Activated CD8-positive, alpha-beta memory T cell treated with anti-CD3 and anti-CD28 coated beads for 36 hours (primary cell): ENCODE results near the gene BEST4. TPM values are rescaled to one million over a fixed set of nuclear protein-coding genes. Genes with fewer than 3 reads are reported as not detected.
"Not testable (repeated sequence)": the region's sequence is repeated elsewhere in the genome, so short reads cannot be mapped to it uniquely, and the experiment has no call there.

Source experiments
- CTCF ChIA-PET: fragments of 350-600 bp; sonication (Branson Sonifier 250); formaldehyde crosslinking; loops from one replicate; lab custom pipeline; 2021; ENCODE audit warnings: antibody characterized with exemption; lab: Charles Lee
- POLR2A ChIA-PET: fragments of 350-600 bp; sonication (Branson Sonifier 250); formaldehyde crosslinking; loops from one replicate; lab custom pipeline; 2021; ENCODE audit warnings: antibody characterized with exemption; lab: Charles Lee
- total RNA-seq, 2 experiments: library from RNA; stranded (reverse); gene quantifications; one replicate each; pipeline ENCODE4 v1.2.3, GENCODE V29; 2021

Gene BEST4
- total RNA-seq, 2 experiments from 2014 or later: 1.1 to 1.3 TPM

DNA sequence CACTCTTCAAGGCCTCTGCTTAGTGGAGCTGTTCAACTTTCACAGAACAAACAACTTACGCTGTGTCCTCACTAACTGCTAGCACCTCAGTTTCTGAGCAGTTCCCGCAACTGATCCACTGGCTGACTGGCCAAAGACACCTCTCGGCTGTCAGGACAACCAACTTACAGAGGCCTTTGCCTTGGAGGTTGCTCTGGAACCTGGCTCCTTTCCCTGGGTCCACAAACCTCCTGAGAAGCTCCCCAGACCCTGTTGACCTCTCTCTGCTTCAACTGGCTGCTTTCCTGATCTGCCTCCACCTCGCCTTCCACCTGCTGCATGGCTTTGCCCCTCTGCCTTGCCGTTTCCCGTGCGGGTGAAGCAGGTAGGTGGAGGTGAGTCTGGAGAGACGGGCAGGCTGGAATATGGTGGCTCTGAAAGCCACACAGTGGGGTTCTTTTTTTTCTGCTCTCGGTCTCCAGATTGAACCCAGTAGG is 33.3 kb upstream of the BEST4 start:
- POLR2A ChIA-PET: interaction anchor here (1.1 to 3.1 kb wide), 8 partner anchors 10 to 99 kb away, joined by 4 to 33 read pairs (median 5); partner anchors contain the start of genes PLK3, RNU5D-1 and RPS8
- CTCF ChIA-PET: interaction anchor here (1.1 to 2.6 kb wide), 6 partner anchors 10 to 193 kb away, joined by 3 to 10 read pairs (median 4); no protein-coding TSS in a partner anchor

GRCh38 chr1:44820328-44821239 is 32.6 kb upstream of the BEST4 start:
- CTCF ChIA-PET: interaction anchor here (1.1 to 2.6 kb wide), 8 partner anchors 11 to 102 kb away, joined by 3 to 24 read pairs (median 6); partner anchors contain the start of genes BTBD19 and PLK3
- POLR2A ChIA-PET: interaction anchor here (0.6 to 3.1 kb wide), 9 partner anchors 10 to 99 kb away, joined by 5 to 33 read pairs (median 5); partner anchors contain the start of genes PLK3, RNU5D-1 and RPS8

DNA sequence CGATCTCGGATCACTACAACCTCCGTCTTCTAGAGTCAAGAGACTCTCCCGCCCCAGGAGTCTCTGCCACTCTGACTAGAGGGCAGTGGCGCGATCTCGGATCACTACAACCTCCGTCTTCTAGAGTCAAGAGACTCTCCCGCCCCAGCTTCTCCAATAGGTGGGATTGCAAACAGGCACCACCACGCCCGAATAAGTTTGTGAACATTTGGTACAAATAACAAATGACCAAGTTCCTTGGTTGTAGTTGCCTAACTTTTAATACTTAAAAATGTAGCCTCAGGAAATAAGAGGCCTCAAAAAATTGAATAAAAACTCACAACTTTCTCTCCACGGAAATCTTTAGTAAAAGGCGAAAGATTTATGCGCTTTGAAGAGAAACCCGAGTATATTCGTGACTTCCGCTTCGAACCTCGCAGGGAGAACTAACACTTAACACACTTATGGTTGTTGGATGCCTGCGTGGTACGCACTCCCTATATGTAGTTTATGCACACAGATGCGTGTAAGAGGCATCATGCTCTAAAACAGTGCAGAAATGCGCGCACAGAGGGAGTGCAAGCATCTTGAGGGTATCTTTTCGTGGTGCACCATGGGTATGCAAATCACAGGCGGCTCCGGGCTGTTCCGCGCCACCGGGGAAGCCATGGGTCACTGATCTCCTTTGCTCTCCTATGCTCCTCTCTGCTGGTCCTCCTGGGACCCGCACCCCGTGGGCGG is 31.8 kb upstream of the BEST4 start:
- ChIA-PET POLR2A (interaction anchor here (0.5 to 3.5 kb wide), 24 partner anchors 9 to 484 kb away, joined by 3 to 68 read pairs (median 5); partner anchors contain the start of genes BEST4, BTBD19, DYNLT4 and PLK3), CTCF (interaction anchor here (0.6 to 2.4 kb wide), 10 partner anchors 11 to 242 kb away, joined by 3 to 24 read pairs (median 4); partner anchors contain the start of genes BTBD19 and PLK3)

- CTCF ChIA-PET: interaction anchor here (0.6 to 2.4 kb wide), 8 partner anchors 10 to 243 kb away, joined by 3 to 24 read pairs (median 4); partner anchors contain the start of genes BTBD19 and PLK3
- POLR2A ChIA-PET: interaction anchor here (0.5 to 3.5 kb wide), 18 partner anchors 8 to 484 kb away, joined by 3 to 68 read pairs (median 5); partner anchors contain the start of genes BEST4, BTBD19, DYNLT4 and PLK3
Observed at GRCh38 chr1:44819196-44819607, 31.2 kb upstream of the BEST4 start.

- ChIA-PET POLR2A (interaction anchor here (0.7 to 3.5 kb wide), 4 partner anchors 10 to 87 kb away, joined by 3 to 68 read pairs (median 27); partner anchors contain the start of genes BTBD19, DYNLT4, PLK3 and RNU5D-1), CTCF (interaction anchor here (0.9 to 2.4 kb wide), 5 partner anchors 14 to 32 kb away, joined by 3 to 10 read pairs (median 3); partner anchors contain the start of gene PLK3)
Observed at GRCh38 chr1:44817771-44818495, 30.0 kb upstream of the BEST4 start.

DNA sequence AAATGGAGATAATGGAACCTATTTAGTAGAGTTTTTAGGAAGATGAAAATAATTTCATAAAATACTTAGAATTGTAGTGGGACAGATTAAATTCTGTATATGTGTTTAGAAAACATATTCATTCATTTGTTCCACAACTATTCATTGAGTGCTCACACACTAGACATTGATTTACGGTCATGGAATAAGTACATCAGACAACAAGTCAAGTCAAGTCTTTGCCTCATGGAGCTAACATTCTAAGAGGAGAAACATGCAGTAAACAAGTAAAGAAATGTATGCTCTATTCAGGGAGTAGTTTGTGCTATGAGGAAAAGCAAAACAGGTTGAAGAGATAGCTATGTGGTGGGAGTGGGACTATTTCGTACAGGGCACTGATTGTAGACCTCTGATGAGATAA is 29.3 kb upstream of the BEST4 start:
- POLR2A ChIA-PET: interaction anchor here (0.5 to 3.5 kb wide), 4 partner anchors 10 to 87 kb away, joined by 3 to 68 read pairs (median 27); partner anchors contain the start of genes BTBD19, DYNLT4, PLK3 and RNU5D-1
- CTCF ChIA-PET: interaction anchor here (0.9 to 2.0 kb wide), 4 partner anchors 14 to 31 kb away, joined by 3 to 9 read pairs (median 3); no protein-coding TSS in a partner anchor

DNA sequence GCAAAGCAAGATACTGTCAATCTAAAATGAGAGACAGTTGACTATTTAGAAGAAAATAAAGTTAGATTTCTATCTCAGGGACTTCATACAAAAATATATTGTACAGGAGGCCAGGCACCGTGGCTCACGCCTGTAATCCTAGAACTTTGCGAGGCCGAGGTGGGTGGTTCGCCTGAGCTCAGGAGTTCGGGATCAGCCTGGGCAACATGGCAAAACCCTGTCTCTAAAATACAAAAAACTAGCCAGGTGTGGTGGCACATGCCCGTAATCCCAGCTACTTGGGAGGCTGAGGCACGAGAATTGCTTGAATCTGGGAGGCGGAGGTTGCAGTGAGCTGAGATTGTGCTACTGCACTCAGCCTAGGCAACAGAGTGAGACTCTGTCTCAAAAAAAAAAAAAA is 28.0 kb upstream of the BEST4 start:
- CTCF ChIA-PET: interaction anchor here (0.7 to 0.8 kb wide), 2 partner anchors 17 to 20 kb away, joined by 3 to 4 read pairs; no protein-coding TSS in a partner anchor
- POLR2A ChIA-PET: not testable (repeated sequence)

GRCh38 chr1:44812822-44813543 is 25.0 kb upstream of the BEST4 start:
- ChIA-PET POLR2A (interaction anchor here (0.5 to 3.7 kb wide), 7 partner anchors 12 to 199 kb away, joined by 3 to 21 read pairs (median 9); partner anchors contain the start of genes PLK3, RNU5D-1, RPS8 and UROD), CTCF (interaction anchor here (0.9 to 4.1 kb wide), 3 partner anchors 13 to 82 kb away, joined by 3 to 24 read pairs (median 6); partner anchors contain the start of genes PLK3 and RNU5D-1)

GRCh38 chr1:44811234-44811633 is 23.3 kb upstream of the BEST4 start:
- ChIA-PET POLR2A (interaction anchor here (0.6 to 3.7 kb wide), 3 partner anchors 8 to 88 kb away, joined by 3 to 21 read pairs (median 5); partner anchors contain the start of gene PLK3), CTCF (interaction anchor here (0.6 to 4.1 kb wide), 3 partner anchors 12 to 23 kb away, joined by 3 to 24 read pairs (median 6); partner anchors contain the start of genes BEST4 and PLK3)

DNA sequence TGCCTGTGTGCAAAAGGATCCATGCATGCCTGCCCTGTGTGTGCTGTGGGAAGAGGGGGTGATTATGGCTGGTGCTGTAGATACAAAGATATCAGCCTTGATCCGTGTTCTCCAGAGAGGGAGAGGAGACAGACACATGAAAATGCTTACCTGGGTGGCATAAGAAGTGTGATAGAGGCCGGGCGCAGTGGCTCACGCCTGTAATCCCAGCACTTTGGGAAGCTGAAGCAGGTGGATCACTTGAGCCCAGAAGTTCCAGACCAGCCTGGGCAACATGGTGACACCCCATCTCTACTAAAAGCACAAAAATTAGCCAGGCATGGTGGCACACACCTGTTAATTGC is 22.8 kb upstream of the BEST4 start:
- ChIA-PET POLR2A (interaction anchor here (0.6 to 3.7 kb wide), 4 partner anchors 8 to 87 kb away, joined by 3 to 95 read pairs (median 13); partner anchors contain the start of gene PLK3), CTCF (interaction anchor here (0.6 to 4.1 kb wide), 5 partner anchors 9 to 682 kb away, joined by 3 to 24 read pairs (median 7); partner anchors contain the start of genes BEST4 and PLK3)

DNA sequence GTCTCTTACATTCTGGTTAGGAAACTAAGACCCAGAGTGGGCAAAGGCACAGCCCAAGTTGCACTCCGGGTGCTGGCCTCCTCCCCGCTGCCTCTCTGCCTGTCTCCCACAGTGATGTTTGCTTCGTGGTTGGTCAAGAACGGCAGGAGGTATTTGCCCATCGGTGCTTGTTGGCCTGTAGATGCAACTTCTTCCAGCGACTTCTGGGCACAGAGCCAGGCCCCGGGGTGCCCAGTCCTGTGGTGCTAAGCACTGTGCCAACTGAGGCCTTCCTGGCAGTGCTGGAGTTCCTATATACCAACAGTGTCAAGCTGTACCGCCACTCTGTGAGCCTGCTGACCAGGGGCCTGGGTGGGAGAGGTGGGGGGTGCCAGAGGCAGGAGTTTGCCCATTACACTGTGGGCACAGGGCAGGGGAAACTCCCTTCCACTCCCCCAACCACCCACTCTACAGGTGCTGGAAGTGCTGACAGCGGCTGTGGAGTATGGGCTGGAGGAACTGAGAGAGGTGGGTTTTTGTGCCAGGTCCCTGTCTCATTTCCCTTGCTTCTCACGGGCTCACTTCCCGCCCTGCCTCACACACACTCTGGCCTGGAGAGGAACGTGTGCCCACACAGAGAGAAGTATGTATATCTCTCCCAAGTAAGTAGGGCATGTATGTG is 22.3 kb upstream of the BEST4 start:
- CTCF ChIA-PET: interaction anchor here (0.6 to 3.4 kb wide), 6 partner anchors 9 to 682 kb away, joined by 3 to 27 read pairs (median 8); partner anchors contain the start of genes PLK3 and RNU5D-1
- POLR2A ChIA-PET: interaction anchor here (1.2 to 5.2 kb wide), 13 partner anchors 8 to 201 kb away, joined by 4 to 95 read pairs (median 11); partner anchors contain the start of genes HECTD3, PLK3, RNU5D-1 and RPS8

GRCh38 chr1:44808938-44809917 is 21.3 kb upstream of the BEST4 start:
- ChIA-PET POLR2A (interaction anchor here (1.2 to 5.2 kb wide), 12 partner anchors 9 to 202 kb away, joined by 4 to 95 read pairs (median 15); partner anchors contain the start of genes HECTD3, PLK3, RNU5D-1 and RPS8), CTCF (interaction anchor here (0.5 to 3.4 kb wide), 9 partner anchors 9 to 157 kb away, joined by 3 to 27 read pairs (median 7); partner anchors contain the start of genes PLK3 and RNU5D-1)

DNA sequence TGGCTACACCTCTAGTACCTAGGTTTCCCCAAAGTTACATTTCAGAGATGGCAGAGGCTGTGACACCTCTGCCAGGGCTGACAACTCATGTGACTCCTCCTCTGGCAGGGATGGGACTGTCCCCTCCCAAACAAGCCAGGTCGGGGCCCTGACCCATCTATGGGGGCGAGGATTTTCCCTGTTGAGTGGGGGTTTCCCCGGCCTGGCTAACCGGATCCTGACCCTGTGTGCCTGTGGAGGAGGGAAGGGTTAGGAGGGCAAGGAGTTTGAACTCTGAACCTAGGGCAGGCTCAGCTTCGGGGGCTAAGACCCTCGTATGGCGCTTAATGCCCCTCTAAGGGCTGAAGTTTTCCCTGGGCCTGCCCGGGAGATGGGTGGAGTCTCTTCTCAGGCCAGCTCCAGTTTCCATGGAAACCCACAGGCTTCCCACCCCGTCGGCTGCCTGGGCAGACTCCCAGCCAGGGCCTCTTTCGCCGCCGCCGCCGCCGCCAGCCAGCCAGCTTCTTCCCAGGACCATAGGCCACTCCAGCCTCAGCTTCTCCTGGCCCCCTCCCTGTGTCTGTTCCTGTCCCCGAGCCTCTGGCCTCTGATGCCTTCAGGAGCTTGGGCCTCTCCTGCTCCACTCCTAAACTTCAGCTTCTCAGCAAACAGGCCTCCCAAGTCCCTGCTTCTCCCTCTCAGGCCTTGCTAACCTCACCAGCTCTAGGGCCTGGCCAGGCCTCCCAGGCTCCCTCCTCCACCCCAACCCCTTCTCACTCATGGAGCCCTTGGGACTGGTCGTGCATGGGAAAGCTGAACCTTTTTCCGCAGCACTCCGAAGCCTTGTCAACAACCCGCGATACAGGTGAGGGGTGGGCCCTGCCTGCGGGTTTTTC is 20.3 kb upstream of the BEST4 start, which contains the start of gene BTBD19:
Gene BTBD19 (plus strand): TSS at position 461 of the 875 bp plus-strand sequence. CDS start 298 bp downstream, at position 759.
- ChIA-PET CTCF (interaction anchor here (0.5 to 3.4 kb wide), 8 partner anchors 8 to 158 kb away, joined by 3 to 27 read pairs (median 4); partner anchors contain the start of genes PLK3 and RNU5D-1), POLR2A (interaction anchor here (1.3 to 5.2 kb wide), 8 partner anchors 8 to 203 kb away, joined by 4 to 95 read pairs (median 26); partner anchors contain the start of genes HECTD3, PLK3, RNU5D-1 and RPS8)
